ENCODE measurements around the gene EYA2.
"Not testable (repeated sequence)": the region's sequence is repeated elsewhere in the genome, so short reads cannot be mapped to it uniquely, and the experiment has no call there.

The EYA2 gene

GRCh38 chr20:46895906-46896242 is 1.2 kb downstream of the EYA2 start:
- no peak for DNase-seq

- no peak for DNase-seq
Measured at GRCh38 chr20:46897328-46897880, 2.8 kb downstream of the EYA2 start.

- DNase-seq: no peak
Measured at GRCh38 chr20:46898423-46898822, 3.8 kb downstream of the EYA2 start.

- DNase-seq: no peak
Measured at GRCh38 chr20:46899621-46900020, 5.0 kb downstream of the EYA2 start.

- no peak for DNase-seq
Measured at GRCh38 chr20:46900086-46900485, 5.4 kb downstream of the EYA2 start.

- DNase-seq: no peak
Measured at GRCh38 chr20:46900826-46901225, 6.2 kb downstream of the EYA2 start.

- DNase-seq: no peak
Measured at GRCh38 chr20:46901638-46902037, 7.0 kb downstream of the EYA2 start.

GRCh38 chr20:46903256-46903655 is 8.6 kb downstream of the EYA2 start:
- DNase-seq: no peak

- DNase-seq: no peak
Measured at GRCh38 chr20:46903937-46904336, 9.3 kb downstream of the EYA2 start.

- DNase-seq: no peak
Measured at GRCh38 chr20:46905364-46906125, 10.9 kb downstream of the EYA2 start.

GRCh38 chr20:46913329-46914044 is 18.8 kb downstream of the EYA2 start:
- DNase-seq: no peak

- no peak for DNase-seq
Measured at GRCh38 chr20:46914789-46915379, 20.2 kb downstream of the EYA2 start.

- no peak for DNase-seq
Measured at GRCh38 chr20:46915575-46916257, 21.1 kb downstream of the EYA2 start.

GRCh38 chr20:46916258-46916603 is 21.6 kb downstream of the EYA2 start:
- no peak for DNase-seq

- DNase-seq: no peak
Measured at GRCh38 chr20:46917155-46917554, 22.5 kb downstream of the EYA2 start.

GRCh38 chr20:46920114-46920513 is 25.5 kb downstream of the EYA2 start:
- no peak for DNase-seq

- DNase-seq: not testable (repeated sequence)
Measured at GRCh38 chr20:46922841-46923240, 28.2 kb downstream of the EYA2 start.

- no peak for DNase-seq
Measured at GRCh38 chr20:46923550-46923949, 28.9 kb downstream of the EYA2 start.

GRCh38 chr20:46928580-46929132 is 34.0 kb downstream of the EYA2 start:
- no peak for DNase-seq

GRCh38 chr20:46929902-46930301 is 35.3 kb downstream of the EYA2 start:
- DNase-seq: no peak

- no peak for DNase-seq
Measured at GRCh38 chr20:46930640-46931339, 36.1 kb downstream of the EYA2 start.

- DNase-seq: no peak
Measured at GRCh38 chr20:46931699-46932098, 37.1 kb downstream of the EYA2 start.

Measured in activated naive CD4-positive, alpha-beta T cell treated with Interleukin-2 at 50 U/mL for 16 hours (primary cell).